IMR-90 (cell line): ENCODE measurements around the gene NMNAT1. TPM values are rescaled to one million over a fixed set of nuclear protein-coding genes. Genes with fewer than 3 reads are reported as not detected.

Experiments
- ATAC-seq: fragments of 200-7000 bp; cut with Tn5 transposase; 2 replicates; pipeline ENCODE4 v1.9.1; 2020; ENCODE audit warnings: low read depth, mild to moderate bottlenecking, moderate library complexity
- Bru-seq: library from RNA; stranded (reverse); fragments of 400-500 nt; gene quantifications from one replicate; lab custom pipeline; 2021; lab: Mats Ljungman, UMichigan
- BruChase-seq, 2 experiments: library from RNA; stranded (reverse); fragments of 400-500 nt; gene quantifications; one replicate each; lab custom pipeline; 2021; lab: Mats Ljungman, UMichigan
- BruUV-seq: library from RNA; stranded (reverse); fragments of 400-500 nt; replicated peaks from 2 replicates; lab custom pipeline; 2021; lab: Mats Ljungman, UMichigan
- CTCF ChIA-PET: fragments of 300-600 bp; formaldehyde crosslinking; extraction: SDS; loops from one replicate; lab custom pipeline; 2021; ENCODE audit warnings: antibody characterized with exemption; lab: Yijun Ruan, JAX
- POLR2A ChIA-PET: fragments of 300-600 bp; sonication (Branson Sonifier 250); formaldehyde crosslinking; loops from one replicate; lab custom pipeline; 2022; ENCODE audit warnings: antibody characterized with exemption; ENCODE audit not compliant: unreplicated experiment; lab: Charles Lee
- DNase-seq: peaks from one replicate; pipeline ENCODE4 v3.0.0; 2013
- H2AFZ ChIP-seq: replicated peaks from 2 replicates; pipeline ENCODE3; 2013; ENCODE audit warnings: low read length, mild to moderate bottlenecking; ENCODE audit not compliant: poor library complexity
- H2AK5ac ChIP-seq: 2 replicates; pipeline ENCODE4 v1.6.1; 2013; ENCODE audit warnings: low read depth, low read length, inconsistent platforms
- H2AK9ac ChIP-seq: replicated peaks from 2 replicates; pipeline ENCODE3; 2013; ENCODE audit warnings: mild to moderate bottlenecking, low read depth, low read length, moderate library complexity; ENCODE audit not compliant: poor library complexity
- H2BK120ac ChIP-seq: 2 replicates; pipeline ENCODE4 v1.6.1; 2013; ENCODE audit warnings: low read depth, low read length, inconsistent platforms
- H2BK15ac ChIP-seq: 3 replicates; pipeline ENCODE4 v1.6.1; 2013; ENCODE audit warnings: low read depth, low read length, inconsistent platforms
- H2BK20ac ChIP-seq: 2 replicates; pipeline ENCODE4 v1.6.1; 2013; ENCODE audit warnings: low read depth, mild to moderate bottlenecking, inconsistent platforms, low read length, moderate library complexity
- H2BK5ac ChIP-seq: 2 replicates; pipeline ENCODE4 v1.6.1; 2013; ENCODE audit warnings: mild to moderate bottlenecking, low read depth, low read length, inconsistent platforms; ENCODE audit not compliant: poor library complexity, severe bottlenecking
- H3K14ac ChIP-seq: replicated peaks from 2 replicates; pipeline ENCODE4 v1.6.1; 2013; ENCODE audit warnings: low read depth, low read length, inconsistent platforms
- H3K18ac ChIP-seq: 2 replicates; pipeline ENCODE4 v1.6.1; 2013; ENCODE audit warnings: low read depth, low read length, control low read depth
- H3K23ac ChIP-seq: 2 replicates; pipeline ENCODE4 v1.6.1; 2013; ENCODE audit warnings: low read depth, low read length, inconsistent platforms
- H3K27ac ChIP-seq: 2 replicates; pipeline ENCODE4 v1.5.1; 2013; ENCODE audit warnings: mild to moderate bottlenecking, control low read depth, low read length; ENCODE audit not compliant: insufficient read depth
- H3K27me3 ChIP-seq: 2 replicates; pipeline ENCODE4 v1.6.1; 2013; ENCODE audit warnings: low read length; ENCODE audit not compliant: control insufficient read depth, insufficient read depth
- H3K36me3 ChIP-seq: 2 replicates; pipeline ENCODE4 v1.6.1; 2013; ENCODE audit warnings: low read length, mixed read lengths; ENCODE audit not compliant: control insufficient read depth, insufficient read depth
- H3K4ac ChIP-seq: 2 replicates; pipeline ENCODE4 v1.6.1; 2013; ENCODE audit warnings: low read depth, low read length, inconsistent platforms
- H3K4me1 ChIP-seq: 2 replicates; pipeline ENCODE4 v1.6.1; 2013; ENCODE audit warnings: low read length, mixed read lengths; ENCODE audit not compliant: control insufficient read depth, insufficient read depth
- H3K4me2 ChIP-seq: 2 replicates; pipeline ENCODE4 v1.6.1; 2013; ENCODE audit warnings: low read depth, mild to moderate bottlenecking, control low read depth, low read length, moderate library complexity
- H3K4me3 ChIP-seq: 2 replicates; pipeline ENCODE4 v1.5.1; 2013; ENCODE audit warnings: low read depth, mild to moderate bottlenecking, control low read depth, low read length, moderate library complexity; ENCODE audit not compliant: insufficient read depth
- H3K56ac ChIP-seq: 2 replicates; pipeline ENCODE4 v1.6.1; 2013; ENCODE audit warnings: low read length, inconsistent platforms; ENCODE audit not compliant: insufficient read depth; ENCODE audit errors: extremely low read depth
- H3K79me1 ChIP-seq, 2 experiments: 2 replicates each; pipeline ENCODE4 v1.6.1; 2013; ENCODE audit warnings: low read length in 2 of 2, inconsistent platforms in 1 of 2, low read depth in 1 of 2
- H3K9ac ChIP-seq: 2 replicates; pipeline ENCODE4 v1.6.1; 2013; ENCODE audit warnings: low read depth, low read length, control low read depth
- H3K9me1 ChIP-seq: 2 replicates; pipeline ENCODE4 v1.6.1; 2013; ENCODE audit warnings: low read length, inconsistent platforms; ENCODE audit not compliant: insufficient read depth
- H3K9me3 ChIP-seq: 2 replicates; pipeline ENCODE4 v1.6.1; 2013; ENCODE audit warnings: low read length; ENCODE audit not compliant: control insufficient read depth, insufficient read depth
- H4K20me1 ChIP-seq: 2 replicates; pipeline ENCODE4 v1.6.1; 2013; ENCODE audit warnings: low read length, inconsistent platforms; ENCODE audit not compliant: insufficient read depth
- H4K5ac ChIP-seq: 2 replicates; pipeline ENCODE4 v1.6.1; 2013; ENCODE audit warnings: mild to moderate bottlenecking, low read depth, low read length, control low read depth
- H4K8ac ChIP-seq, 2 experiments: 2 replicates each; pipeline ENCODE4 v1.6.1; 2013; ENCODE audit warnings: low read depth in 2 of 2, low read length in 2 of 2, control low read depth in 1 of 2, inconsistent platforms in 1 of 2
- H4K91ac ChIP-seq: 2 replicates; pipeline ENCODE4 v1.6.1; 2013; ENCODE audit warnings: low read depth, low read length, inconsistent platforms; ENCODE audit not compliant: insufficient read depth
- BHLHE40 ChIP-seq: fragments of 150-350 bp; IDR thresholded peaks from 2 replicates; pipeline ENCODE4 v1.6.1; 2016; ENCODE audit warnings: mild to moderate bottlenecking, low read depth, low read length
- CEBPB ChIP-seq: IDR thresholded peaks from 2 replicates; pipeline ENCODE4 v1.6.1; 2012; ENCODE audit warnings: low read depth, low read length, improper control_type of control experiment
- MAFK ChIP-seq: IDR thresholded peaks from 2 replicates; pipeline ENCODE4 v1.6.1; 2012; ENCODE audit warnings: low read depth, low read length, improper control_type of control experiment
- MAZ ChIP-seq: IDR thresholded peaks from 2 replicates; pipeline ENCODE4 v1.6.1; 2012; ENCODE audit warnings: low read depth, mild to moderate bottlenecking, low read length, improper control_type of control experiment, moderate library complexity, borderline replicate concordance
- MXI1 ChIP-seq: IDR thresholded peaks from 2 replicates; pipeline ENCODE4 v1.6.1; 2012; ENCODE audit warnings: low read depth, mild to moderate bottlenecking, low read length, moderate library complexity, borderline replicate concordance
- NFE2L2 ChIP-seq: fragments of 150-350 bp; IDR thresholded peaks from 2 replicates; pipeline ENCODE4 v1.6.1; 2016; ENCODE audit warnings: low read depth, mild to moderate bottlenecking, low read length
- POLR2A ChIP-seq: IDR thresholded peaks from 2 replicates; pipeline ENCODE4 v1.6.1; 2012; ENCODE audit warnings: mild to moderate bottlenecking, low read depth, low read length
- RAD21 ChIP-seq: IDR thresholded peaks from 2 replicates; pipeline ENCODE4 v1.6.1; 2012; ENCODE audit warnings: low read length, improper control_type of control experiment
- RCOR1 ChIP-seq: IDR thresholded peaks from 2 replicates; pipeline ENCODE4 v1.6.1; 2012; ENCODE audit warnings: mild to moderate bottlenecking, low read length, improper control_type of control experiment; ENCODE audit not compliant: insufficient replicate concordance
- WGBS, 2 experiments: methylation state at CpG; one replicate each; pipeline versions ENCODE4 v1.1.5 to v1.1.7; 2013; ENCODE audit warnings: missing lambda C conversion rate in 2 of 2; ENCODE audit not compliant: insufficient read length in 1 of 2; ENCODE audit errors: extremely low coverage in 2 of 2; 5-methylcytosine and 5-hydroxymethylcytosine counted together
- dilution Hi-C: fragments of 300-500 bp; cut with HindIII; formaldehyde crosslinking; loops from one replicate; pipeline ENCODE4 v1.14.3; 2018; ENCODE audit warnings: low sequenced_read_pairs; ENCODE audit not compliant: unreplicated experiment
- in situ Hi-C: fragments of 300-500 bp; cut with MboI; formaldehyde crosslinking; loops from 3 replicates; pipeline ENCODE4 v1.14.3; 2019; ENCODE audit warnings: low sequenced_read_pairs, inconsistent platforms, mixed read lengths
- intact Hi-C: fragments of 100-400 bp; cut with micrococcal nuclease; formaldehyde crosslinking; loops from 2 replicates; pipeline ENCODE4 v1.10.0; 2022
- long read RNA-seq: library from polyadenylated mRNA; unstranded; transcript quantifications from one replicate; pipeline ENCODE4 v2.0.0, GENCODE V29; 2021; ENCODE audit not compliant: unreplicated experiment
- polyA plus RNA-seq, 3 experiments: library from polyadenylated mRNA; depleted of rRNA; stranded (reverse); fragments of >200 nt; gene quantifications; 2 replicates each; pipeline ENCODE4 v1.2.3, GENCODE V29; 2012; ENCODE audit warnings: low replicate concordance in 1 of 3
- total RNA-seq: library from RNA; depleted of rRNA; stranded (reverse); fragments of >200 nt; gene quantifications from 2 replicates; pipeline ENCODE4 v1.2.3, GENCODE V29; 2012; rRNA removed
- TF ChIP-seq, protein P1 (sequence below): fragments of 150-350 bp; IDR thresholded peaks from 2 replicates; pipeline ENCODE4 v1.6.1; 2016; ENCODE audit warnings: low read depth, mild to moderate bottlenecking, low read length, moderate library complexity, borderline replicate concordance
- TF ChIP-seq, protein P2 (sequence below): conservative IDR thresholded peaks from 2 replicates; pipeline ENCODE4 v1.5.1; 2012; ENCODE audit warnings: mild to moderate bottlenecking, low read depth, low read length, improper control_type of control experiment

The NMNAT1 gene
- 11.7 and 11.9 TPM in 2 replicates for total RNA-seq
- polyA plus RNA-seq (2012; rRNA removed), result 7.8 and 9.1 TPM in 2 replicates
- polyA plus RNA-seq (2012; cell fraction: cytosol; rRNA removed), result 3.7 and 4.9 TPM in 2 replicates
- 3.2 and 7.2 TPM in 2 replicates for polyA plus RNA-seq (2012; cell fraction: nucleus; rRNA removed; ENCODE audit: low replicate concordance)
- Bru-seq, nascent RNA, result percentile 50 among the genes with signal in this experiment
- percentile 71 among the genes with signal in this experiment for BruChase-seq, experiment 1, labeled RNA remaining after a 6-hour chase
- percentile 54 among the genes with signal in this experiment for BruChase-seq, experiment 2, labeled RNA remaining after a 2-hour chase
- long read RNA-seq, transcript NMNAT1-201 (5 exons, 3,781 nt), result major isoform, 13 of 19 reads
- long read RNA-seq, partial matches to known transcripts, result 0 of 19 reads
- long read RNA-seq, other reads (novel, unspliced or antisense), result 3 of 19 reads

DNA sequence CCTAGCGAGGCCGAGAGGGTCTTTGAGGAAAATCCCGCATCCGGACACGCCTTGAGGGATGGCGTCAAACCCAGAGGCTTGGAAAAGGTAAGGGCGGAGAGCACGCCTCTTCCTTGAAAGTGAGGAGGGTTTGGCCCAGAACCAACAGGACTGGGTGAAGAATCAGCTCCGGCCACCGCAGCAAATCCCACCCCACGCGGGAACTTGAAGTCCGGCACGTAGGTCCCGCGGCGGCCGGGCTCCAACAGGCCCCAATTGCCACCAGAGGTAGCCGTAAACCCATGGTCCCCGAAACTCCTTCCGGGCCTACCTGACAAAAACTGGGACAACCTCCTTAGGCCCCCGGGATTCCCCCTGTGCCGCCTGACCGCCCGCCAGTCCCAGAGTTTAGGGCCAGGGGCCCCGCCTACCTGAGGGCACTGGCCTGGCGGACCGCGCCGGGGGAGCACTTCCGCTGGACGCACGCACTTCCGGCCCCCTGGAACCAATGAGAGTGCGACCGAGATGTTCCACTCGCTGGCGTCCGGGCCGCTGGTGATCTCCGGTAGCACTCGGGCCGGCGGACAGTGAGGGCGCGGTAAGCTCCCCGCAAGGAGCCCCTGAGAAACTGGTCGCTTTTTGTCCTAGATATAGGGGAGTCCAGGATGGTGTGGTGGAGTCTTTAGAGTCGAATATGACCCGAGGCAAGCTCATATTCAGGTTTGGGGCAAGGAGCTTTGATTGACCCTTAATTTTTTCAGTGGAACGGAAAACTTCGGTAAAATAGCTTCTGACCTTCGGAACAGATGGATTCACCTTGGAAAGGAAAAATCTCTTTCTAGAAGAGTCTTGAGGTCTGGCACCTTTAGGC lies at the start of gene NMNAT1, which contains the start of gene LZIC:
Gene NMNAT1 (plus strand): TSS at position 537 of the 850 bp plus-strand sequence. CDS start 28,599 bp downstream, outside the sequence.
Gene LZIC (minus strand): TSS at position 453 of the 850 bp plus-strand sequence. CDS start 6,772 bp downstream, outside the sequence.
- Histone ChIP-seq H3K14ac (peak within 1 kb of the TSS; percentile 100), H3K56ac (peak within 1 kb of the TSS; percentile 92), H2AK5ac (peak within 1 kb of the TSS; percentile 48), H3K18ac (peak within 1 kb of the TSS; percentile 34), H4K20me1 (no peaks in the 10 kb centered on the region), H3K9me3 (no peaks in the 10 kb centered on the region), H2BK15ac (peak within 1 kb of the TSS; percentile 34; the same call in 1 of the 3 replicates), H4K8ac (peak within 1 kb of the TSS; percentile 95 to 100), H2BK120ac (peak within 1 kb of the TSS; percentile 70), H3K36me3 (0 out of 2 replicates have a peak, but pooled peaks cover 1% of the 10 kb centered on the region), H3K27me3 (no peaks in the 10 kb centered on the region), H2AK9ac (peak within 1 kb of the TSS; percentile 38), H3K79me1 (peaks cover 15 to 51% of the 10 kb centered on the region in 2 experiments), H3K4ac (peak within 1 kb of the TSS; percentile 98), H3K4me3 (peak within 1 kb of the TSS; percentile 85), H3K4me2 (peak within 1 kb of the TSS; percentile 97), H3K9me1 (no peaks in the 10 kb centered on the region), H3K23ac (peak within 1 kb of the TSS; percentile 100), H4K5ac (peak within 1 kb of the TSS; percentile 90), H4K91ac (peak within 1 kb of the TSS; percentile 95), H2BK5ac (peak within 1 kb of the TSS; percentile 77), H3K27ac (peak within 1 kb of the TSS; percentile 79), H2AFZ (peak within 1 kb of the TSS; percentile 97), H3K9ac (peak within 1 kb of the TSS; percentile 95), H3K4me1 (no peaks in the 10 kb centered on the region), H2BK20ac (peak within 1 kb of the TSS; percentile 40; the same call in 1 of the 2 replicates)
- ATAC-seq (peak; percentile 95), DNase-seq (peak; percentile 93)
- WGBS, 2 experiments, result 0% methylated on average over 26 of the region's 53 CpGs; no CpG with 5 or more reads in 1 of the 2 experiments
- BruUV-seq, result TSS peak; percentile 68
- dilution Hi-C loops (no loop called here), intact Hi-C loops (loop anchor here (1.0 to 5.0 kb wide), 5 partner anchors 33 to 486 kb away; partner anchors contain the start of genes CTNNBIP1, KIF1B and UBE4B), in situ Hi-C loops (loop anchor here (5.0 kb wide), 1 partner anchor 71 kb away; no protein-coding TSS in a partner anchor)
- ChIA-PET POLR2A (interaction anchor here (0.6 to 1.0 kb wide), 2 partner anchors 70 to 74 kb away, joined by 3 to 6 read pairs; no protein-coding TSS in a partner anchor), CTCF (interaction anchor here (1.0 to 1.6 kb wide), 3 partner anchors 10 to 50 kb away, joined by 3 to 5 read pairs (median 5); no protein-coding TSS in a partner anchor)
- no peak; the same call in 1 of the 2 replicates for TF ChIP-seq RAD21
- peak; percentile 9; the same call in 1 of the 2 replicates for TF ChIP-seq NFE2L2
- TF ChIP-seq, protein P1, sequence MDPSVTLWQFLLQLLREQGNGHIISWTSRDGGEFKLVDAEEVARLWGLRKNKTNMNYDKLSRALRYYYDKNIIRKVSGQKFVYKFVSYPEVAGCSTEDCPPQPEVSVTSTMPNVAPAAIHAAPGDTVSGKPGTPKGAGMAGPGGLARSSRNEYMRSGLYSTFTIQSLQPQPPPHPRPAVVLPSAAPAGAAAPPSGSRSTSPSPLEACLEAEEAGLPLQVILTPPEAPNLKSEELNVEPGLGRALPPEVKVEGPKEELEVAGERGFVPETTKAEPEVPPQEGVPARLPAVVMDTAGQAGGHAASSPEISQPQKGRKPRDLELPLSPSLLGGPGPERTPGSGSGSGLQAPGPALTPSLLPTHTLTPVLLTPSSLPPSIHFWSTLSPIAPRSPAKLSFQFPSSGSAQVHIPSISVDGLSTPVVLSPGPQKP, result no peak
- peak; percentile 54; the same call in 1 of the 2 replicates for TF ChIP-seq MXI1
- TF ChIP-seq, protein P2, sequence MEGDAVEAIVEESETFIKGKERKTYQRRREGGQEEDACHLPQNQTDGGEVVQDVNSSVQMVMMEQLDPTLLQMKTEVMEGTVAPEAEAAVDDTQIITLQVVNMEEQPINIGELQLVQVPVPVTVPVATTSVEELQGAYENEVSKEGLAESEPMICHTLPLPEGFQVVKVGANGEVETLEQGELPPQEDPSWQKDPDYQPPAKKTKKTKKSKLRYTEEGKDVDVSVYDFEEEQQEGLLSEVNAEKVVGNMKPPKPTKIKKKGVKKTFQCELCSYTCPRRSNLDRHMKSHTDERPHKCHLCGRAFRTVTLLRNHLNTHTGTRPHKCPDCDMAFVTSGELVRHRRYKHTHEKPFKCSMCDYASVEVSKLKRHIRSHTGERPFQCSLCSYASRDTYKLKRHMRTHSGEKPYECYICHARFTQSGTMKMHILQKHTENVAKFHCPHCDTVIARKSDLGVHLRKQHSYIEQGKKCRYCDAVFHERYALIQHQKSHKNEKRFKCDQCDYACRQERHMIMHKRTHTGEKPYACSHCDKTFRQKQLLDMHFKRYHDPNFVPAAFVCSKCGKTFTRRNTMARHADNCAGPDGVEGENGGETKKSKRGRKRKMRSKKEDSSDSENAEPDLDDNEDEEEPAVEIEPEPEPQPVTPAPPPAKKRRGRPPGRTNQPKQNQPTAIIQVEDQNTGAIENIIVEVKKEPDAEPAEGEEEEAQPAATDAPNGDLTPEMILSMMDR, result no peak
- TF ChIP-seq POLR2A, result peak; percentile 98
- peak; percentile 87 for TF ChIP-seq MAZ
- no peak for TF ChIP-seq MAFK
- no peak for TF ChIP-seq BHLHE40
- no peak for TF ChIP-seq RCOR1
- TF ChIP-seq CEBPB, result no peak
